ENCODE measurements around the gene AOPEP.

DNA sequence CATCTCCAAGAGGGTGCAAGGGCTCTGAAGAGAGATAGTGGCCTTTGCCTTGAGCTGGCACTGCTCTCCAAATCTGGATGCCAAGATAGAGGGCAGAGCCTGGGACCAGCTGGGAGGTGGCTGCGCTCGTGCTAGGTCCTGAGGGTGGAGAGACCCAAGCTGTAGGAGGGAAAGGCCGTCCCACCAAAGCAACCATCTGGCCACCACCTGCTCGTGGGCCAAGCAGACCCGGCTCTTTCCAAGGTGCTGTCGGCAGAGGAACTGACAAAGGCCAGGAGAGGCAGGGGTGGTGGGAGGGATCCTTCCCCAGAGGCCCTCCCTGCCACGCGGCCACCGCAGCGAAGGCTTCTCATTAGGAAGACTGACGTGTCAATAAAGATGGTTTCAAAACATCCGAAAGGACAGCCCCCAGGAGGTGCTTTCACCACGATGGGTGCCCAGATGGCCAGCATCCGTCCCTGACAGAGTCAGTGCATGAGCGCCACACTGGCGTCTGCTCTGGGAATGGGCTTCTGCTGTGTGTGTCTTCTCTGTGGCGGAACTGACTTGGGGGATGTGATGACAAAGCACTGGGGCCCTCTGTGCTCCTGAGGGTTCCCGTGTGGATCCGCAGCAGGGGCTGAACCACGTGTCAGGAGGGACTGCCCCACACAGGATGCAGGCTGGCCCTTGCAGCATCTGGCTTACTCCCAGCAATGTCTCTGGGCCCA lies 377.5 kb downstream of the AOPEP start:
- TF ChIP-seq POLR2A (IDR thresholded peaks at IDR 0.05) = no peak
- TF ChIP-seq, protein P1, sequence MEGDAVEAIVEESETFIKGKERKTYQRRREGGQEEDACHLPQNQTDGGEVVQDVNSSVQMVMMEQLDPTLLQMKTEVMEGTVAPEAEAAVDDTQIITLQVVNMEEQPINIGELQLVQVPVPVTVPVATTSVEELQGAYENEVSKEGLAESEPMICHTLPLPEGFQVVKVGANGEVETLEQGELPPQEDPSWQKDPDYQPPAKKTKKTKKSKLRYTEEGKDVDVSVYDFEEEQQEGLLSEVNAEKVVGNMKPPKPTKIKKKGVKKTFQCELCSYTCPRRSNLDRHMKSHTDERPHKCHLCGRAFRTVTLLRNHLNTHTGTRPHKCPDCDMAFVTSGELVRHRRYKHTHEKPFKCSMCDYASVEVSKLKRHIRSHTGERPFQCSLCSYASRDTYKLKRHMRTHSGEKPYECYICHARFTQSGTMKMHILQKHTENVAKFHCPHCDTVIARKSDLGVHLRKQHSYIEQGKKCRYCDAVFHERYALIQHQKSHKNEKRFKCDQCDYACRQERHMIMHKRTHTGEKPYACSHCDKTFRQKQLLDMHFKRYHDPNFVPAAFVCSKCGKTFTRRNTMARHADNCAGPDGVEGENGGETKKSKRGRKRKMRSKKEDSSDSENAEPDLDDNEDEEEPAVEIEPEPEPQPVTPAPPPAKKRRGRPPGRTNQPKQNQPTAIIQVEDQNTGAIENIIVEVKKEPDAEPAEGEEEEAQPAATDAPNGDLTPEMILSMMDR (IDR thresholded peaks at IDR 0.05) = no peak
- TF ChIP-seq POLR2AphosphoS5 (IDR thresholded peaks at IDR 0.05) = peak in 1 of 4 donors; percentile 57

All from sigmoid colon (tissue), 4 donors.